Progenitor cell of endocrine pancreas (in vitro differentiated cells): ENCODE measurements around the gene GALK2. TPM values are rescaled to one million over a fixed set of nuclear protein-coding genes. Genes with fewer than 3 reads are reported as not detected.

Source experiments
- DNase-seq: peaks from one replicate; pipeline ENCODE4 v3.0.0; 2021; ENCODE audit warnings: low spot score; ENCODE audit not compliant: unreplicated experiment
- H3K27ac Mint-ChIP-seq: 2 replicates; pipeline ENCODE4 v1.8.0; 2021; ENCODE audit warnings: mild to moderate bottlenecking, moderate library complexity, mixed read lengths
- H3K27me3 Mint-ChIP-seq: 2 replicates; pipeline ENCODE4 v1.8.0; 2021; ENCODE audit warnings: mixed read lengths
- H3K36me3 Mint-ChIP-seq: 2 replicates; pipeline ENCODE4 v1.8.0; 2022; ENCODE audit warnings: mixed read lengths; ENCODE audit not compliant: insufficient read depth
- H3K4me1 Mint-ChIP-seq: 2 replicates; pipeline ENCODE4 v1.8.0; 2021; ENCODE audit warnings: low read depth, mixed read lengths
- H3K4me3 Mint-ChIP-seq: 2 replicates; pipeline ENCODE4 v1.8.0; 2021; ENCODE audit warnings: low read depth, mild to moderate bottlenecking, moderate library complexity, mixed read lengths
- H3K9me3 Mint-ChIP-seq: 2 replicates; pipeline ENCODE4 v1.8.0; 2021; ENCODE audit warnings: low read depth, mixed read lengths
- CTCF ChIP-seq: fragments of 200-600 bp; sonication (generic); IDR thresholded peaks from one replicate; pipeline ENCODE4 v1.5.0; 2021; ENCODE audit warnings: antibody characterized with exemption, mild to moderate bottlenecking; ENCODE audit not compliant: unreplicated experiment
- total RNA-seq: library from RNA; stranded (reverse); gene quantifications from 2 replicates; pipeline ENCODE4 v1.2.1, GENCODE V29; 2021

GALK2 gene
- total RNA-seq, 1 donor from 2014 or later: 21.1 TPM

- TF ChIP-seq CTCF: no peak
- Mint-ChIP-seq H3K4me3 (no peak overlapping the region), H3K4me1 (no peaks in the 10 kb centered on the region), H3K9me3 (peaks cover 13% of the 10 kb centered on the region), H3K27me3 (no peaks in the 10 kb centered on the region), H3K27ac (no peak overlapping the region), H3K36me3 (peaks cover 21% of the 10 kb centered on the region)
- no peak for DNase-seq
Observed at GRCh38 chr15:49223536-49224274, 53.7 kb downstream of the GALK2 start.

DNA sequence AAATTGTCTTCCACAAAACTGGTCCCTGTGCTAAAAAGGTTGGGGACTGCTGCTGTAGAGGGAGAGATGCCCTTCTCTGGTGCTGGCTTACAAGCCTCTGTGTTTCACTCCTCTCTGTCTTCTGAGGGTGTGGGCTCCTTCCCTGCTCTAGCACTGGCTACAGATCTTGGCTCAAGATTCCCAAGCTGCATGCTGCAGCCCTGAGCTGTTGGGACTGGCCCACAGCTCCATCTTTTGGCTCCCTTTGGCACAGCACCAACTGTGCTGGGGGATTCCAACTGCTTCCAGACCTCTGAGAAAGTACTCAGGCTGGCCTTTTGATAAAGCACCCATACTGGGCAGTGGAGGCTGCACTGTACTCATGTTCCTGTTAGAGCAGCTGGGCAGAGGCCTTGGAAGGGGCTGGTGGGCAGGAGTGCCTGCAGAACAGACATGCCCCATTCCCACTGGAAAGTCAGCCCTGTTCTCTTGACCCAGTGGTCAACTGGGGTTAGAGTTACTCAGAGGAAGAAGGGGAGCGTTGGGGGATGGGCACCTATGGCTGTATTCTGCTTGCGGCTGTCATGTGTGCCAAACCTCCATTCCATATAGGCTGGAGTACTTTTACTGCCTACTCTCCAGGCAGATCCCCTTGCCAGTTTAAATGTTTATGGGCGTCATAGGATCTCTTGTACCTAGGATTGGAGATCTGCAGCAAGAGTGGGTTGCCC, 55.7 kb downstream of the GALK2 start:
- Mint-ChIP-seq H3K36me3 (peaks cover 11% of the 10 kb centered on the region), H3K27me3 (no peaks in the 10 kb centered on the region), H3K9me3 (peaks cover 13% of the 10 kb centered on the region), H3K4me3 (no peak overlapping the region), H3K4me1 (no peaks in the 10 kb centered on the region), H3K27ac (no peak overlapping the region)
- no peak for DNase-seq
- TF ChIP-seq CTCF: peak; percentile 43

GRCh38 chr15:49227602-49228001, 57.6 kb downstream of the GALK2 start:
- Mint-ChIP-seq H3K9me3 (peaks cover 5% of the 10 kb centered on the region), H3K27ac (no peak overlapping the region), H3K4me1 (no peaks in the 10 kb centered on the region), H3K4me3 (no peak overlapping the region), H3K27me3 (no peaks in the 10 kb centered on the region), H3K36me3 (peaks cover 8% of the 10 kb centered on the region)
- DNase-seq: no peak
- no peak for TF ChIP-seq CTCF

GRCh38 chr15:49229922-49230321, 59.9 kb downstream of the GALK2 start:
- DNase-seq: no peak
- Mint-ChIP-seq H3K36me3 (peaks cover 11% of the 10 kb centered on the region), H3K27ac (peak overlapping the region; percentile 21), H3K27me3 (no peaks in the 10 kb centered on the region), H3K4me1 (no peaks in the 10 kb centered on the region), H3K4me3 (no peak overlapping the region), H3K9me3 (peaks cover 5% of the 10 kb centered on the region)
- no peak for TF ChIP-seq CTCF

DNA sequence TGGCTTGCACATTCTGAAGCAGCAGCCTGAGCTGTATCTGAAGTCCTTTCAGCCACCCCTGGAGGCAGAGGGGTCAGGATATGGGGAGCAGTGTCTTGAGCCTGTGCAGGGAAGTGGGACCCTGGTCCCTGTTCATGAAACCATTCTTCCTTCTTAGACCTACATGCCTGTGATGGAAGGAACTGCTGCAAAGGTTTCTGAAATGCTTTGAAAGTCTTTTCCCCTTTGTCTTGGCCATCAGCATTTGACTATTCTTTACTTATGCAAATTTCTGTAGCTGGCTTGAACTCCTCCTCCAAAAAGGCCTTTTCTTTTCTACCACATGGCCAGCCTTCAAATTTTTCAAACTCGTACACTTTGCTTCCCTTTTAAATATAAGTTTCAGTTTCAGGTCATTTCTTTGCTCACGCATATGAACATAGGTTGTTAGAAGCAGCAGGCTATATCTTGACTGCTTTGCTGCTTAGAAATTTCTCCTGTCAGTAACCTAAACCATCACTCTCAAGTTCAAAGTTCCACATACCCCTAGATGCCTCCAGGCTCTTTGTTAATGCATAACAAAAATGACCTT, 62.3 kb downstream of the GALK2 start:
- Mint-ChIP-seq H3K4me3 (no peak overlapping the region), H3K27me3 (no peaks in the 10 kb centered on the region), H3K4me1 (peaks cover 4% of the 10 kb centered on the region), H3K9me3 (peaks cover 5% of the 10 kb centered on the region), H3K27ac (no peak overlapping the region), H3K36me3 (peaks cover 11% of the 10 kb centered on the region)
- TF ChIP-seq CTCF: no peak
- no peak for DNase-seq
